ENCODE data around the gene TACC3.

The TACC3 gene

DNA sequence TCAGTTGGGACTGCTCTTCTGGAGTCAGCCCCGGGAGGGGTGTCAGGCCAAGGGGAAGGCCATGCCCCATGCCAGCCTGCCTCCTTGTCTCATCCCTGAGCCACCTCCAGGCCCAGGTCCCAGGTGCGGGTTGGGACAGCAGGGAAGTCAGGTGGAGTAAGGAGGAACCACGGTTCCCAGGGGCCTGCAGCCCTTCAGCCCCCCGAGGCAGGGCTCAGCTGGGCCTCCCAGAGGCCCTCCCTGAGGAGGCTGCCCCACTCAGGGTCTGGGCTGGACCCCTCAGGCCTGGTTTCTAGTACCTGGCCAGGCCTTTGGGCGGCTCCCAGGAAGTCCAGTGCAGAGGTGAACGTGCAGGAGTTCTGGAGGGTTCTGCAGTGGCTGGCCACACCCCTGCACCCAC, 48.4 kb downstream of the TACC3 start:
- H3K27ac ChIP-seq: peak overlapping the region; percentile 81
- DNase-seq (ENCODE audit: low spot score): no peak
- CTCF ChIA-PET: interaction anchor here (0.6 kb wide), 1 partner anchor 379 kb away, joined by 5 read pairs; no protein-coding TSS in a partner anchor
- TF ChIP-seq, protein P1, sequence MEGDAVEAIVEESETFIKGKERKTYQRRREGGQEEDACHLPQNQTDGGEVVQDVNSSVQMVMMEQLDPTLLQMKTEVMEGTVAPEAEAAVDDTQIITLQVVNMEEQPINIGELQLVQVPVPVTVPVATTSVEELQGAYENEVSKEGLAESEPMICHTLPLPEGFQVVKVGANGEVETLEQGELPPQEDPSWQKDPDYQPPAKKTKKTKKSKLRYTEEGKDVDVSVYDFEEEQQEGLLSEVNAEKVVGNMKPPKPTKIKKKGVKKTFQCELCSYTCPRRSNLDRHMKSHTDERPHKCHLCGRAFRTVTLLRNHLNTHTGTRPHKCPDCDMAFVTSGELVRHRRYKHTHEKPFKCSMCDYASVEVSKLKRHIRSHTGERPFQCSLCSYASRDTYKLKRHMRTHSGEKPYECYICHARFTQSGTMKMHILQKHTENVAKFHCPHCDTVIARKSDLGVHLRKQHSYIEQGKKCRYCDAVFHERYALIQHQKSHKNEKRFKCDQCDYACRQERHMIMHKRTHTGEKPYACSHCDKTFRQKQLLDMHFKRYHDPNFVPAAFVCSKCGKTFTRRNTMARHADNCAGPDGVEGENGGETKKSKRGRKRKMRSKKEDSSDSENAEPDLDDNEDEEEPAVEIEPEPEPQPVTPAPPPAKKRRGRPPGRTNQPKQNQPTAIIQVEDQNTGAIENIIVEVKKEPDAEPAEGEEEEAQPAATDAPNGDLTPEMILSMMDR (conservative IDR thresholded peaks at IDR 0.05; ENCODE audit: low read depth): no peak
- POLR2A ChIA-PET (ENCODE audit: low non-redundant PET): no interaction called here

DNA sequence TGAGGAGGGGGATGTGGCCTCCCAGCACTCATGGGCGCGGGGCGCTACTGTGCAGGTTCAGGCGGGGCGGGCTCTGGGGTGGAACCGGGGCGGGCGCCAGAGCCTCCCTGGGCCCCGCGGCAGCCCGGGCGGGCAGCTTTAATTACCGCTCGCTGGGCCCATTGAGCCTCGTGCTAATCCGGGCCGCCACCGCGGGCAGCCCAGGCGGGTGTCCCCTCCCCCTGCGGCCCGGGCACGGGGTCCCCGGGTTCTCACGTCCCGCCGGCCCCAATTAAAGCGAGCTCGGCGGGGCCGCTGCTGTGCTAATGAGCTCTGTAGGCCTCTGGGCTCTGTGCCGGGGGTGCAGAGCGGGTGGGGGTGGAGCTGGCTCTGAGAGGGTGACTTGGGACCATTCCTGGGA, 48.9 kb downstream of the TACC3 start:
- no peak for DNase-seq (ENCODE audit: low spot score)
- peak overlapping the region; percentile 81; the same call in 1 of the 2 replicates for H3K27ac ChIP-seq
- TF ChIP-seq, protein P1 (conservative IDR thresholded peaks at IDR 0.05; ENCODE audit: low read depth): no peak
- POLR2A ChIA-PET (ENCODE audit: low non-redundant PET): no interaction called here
- CTCF ChIA-PET: interaction anchor here (0.6 kb wide), 1 partner anchor 379 kb away, joined by 5 read pairs; no protein-coding TSS in a partner anchor

DNA sequence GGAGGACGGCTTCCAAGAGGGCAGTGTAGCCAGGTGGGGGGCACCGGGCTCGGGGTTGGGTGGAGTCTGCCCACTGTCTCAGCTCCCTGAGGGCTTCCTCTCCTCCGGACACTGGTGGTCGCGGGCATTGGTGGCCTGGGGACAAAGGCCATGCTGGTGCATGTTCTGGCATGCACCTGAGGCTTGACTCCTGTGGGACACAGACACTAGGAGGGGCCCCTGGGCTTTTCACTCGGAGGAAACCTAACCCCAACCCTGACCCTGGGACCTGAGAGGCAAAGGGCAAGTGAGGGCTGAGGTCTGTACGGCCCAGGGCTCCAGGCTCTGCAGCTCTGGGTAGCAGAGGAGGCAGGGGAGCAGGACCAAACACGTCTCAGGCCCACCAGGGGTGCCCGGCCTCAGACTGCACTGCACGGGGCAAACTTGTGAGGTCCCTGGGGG, 49.5 kb downstream of the TACC3 start:
- peak overlapping the region; percentile 91; the same call in 1 of the 2 replicates for H3K27ac ChIP-seq
- ChIA-PET CTCF (no interaction called here), POLR2A (ENCODE audit: low non-redundant PET) (no interaction called here)
- TF ChIP-seq, protein P1 (conservative IDR thresholded peaks at IDR 0.05; ENCODE audit: low read depth): no peak
- DNase-seq (ENCODE audit: low spot score): no peak

DNA sequence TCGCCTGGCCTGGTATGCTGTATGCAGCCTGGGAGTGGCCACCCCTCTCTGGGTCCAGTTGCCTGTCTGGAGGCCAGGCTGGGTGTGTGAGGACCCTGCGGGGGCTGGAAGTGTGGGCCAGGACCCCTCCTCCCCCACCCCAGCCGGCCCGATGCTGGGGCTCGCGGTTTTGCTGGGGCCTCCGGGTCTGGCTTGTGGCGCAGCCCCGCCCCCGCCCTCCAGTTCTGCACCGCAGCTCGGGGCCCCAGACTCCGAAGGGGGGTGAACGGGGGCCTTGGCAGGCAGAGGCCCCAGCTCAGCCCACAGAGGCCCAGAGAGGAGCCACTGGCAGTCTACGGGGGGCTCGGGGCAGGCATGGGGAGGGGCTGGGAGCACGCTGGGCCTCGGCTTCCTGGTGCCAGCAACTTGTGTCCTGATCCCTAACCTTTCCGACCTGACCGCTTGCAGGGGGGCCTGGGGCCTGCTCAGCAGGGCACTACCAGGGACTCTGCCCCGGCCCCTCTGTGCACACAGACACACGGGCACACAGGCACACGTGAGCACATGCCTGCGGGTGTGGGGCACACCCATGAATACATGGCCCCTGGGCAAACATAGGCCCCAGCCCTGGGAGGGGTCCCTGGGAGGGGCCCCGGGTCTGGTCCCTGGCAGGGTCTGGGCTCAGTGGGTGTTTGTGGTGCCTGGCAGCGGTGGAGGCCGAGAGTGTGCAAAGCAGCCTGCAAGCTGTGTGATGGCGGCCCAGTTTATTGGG, 50.4 kb downstream of the TACC3 start:
- POLR2A ChIA-PET (ENCODE audit: low non-redundant PET): no interaction called here

DNA sequence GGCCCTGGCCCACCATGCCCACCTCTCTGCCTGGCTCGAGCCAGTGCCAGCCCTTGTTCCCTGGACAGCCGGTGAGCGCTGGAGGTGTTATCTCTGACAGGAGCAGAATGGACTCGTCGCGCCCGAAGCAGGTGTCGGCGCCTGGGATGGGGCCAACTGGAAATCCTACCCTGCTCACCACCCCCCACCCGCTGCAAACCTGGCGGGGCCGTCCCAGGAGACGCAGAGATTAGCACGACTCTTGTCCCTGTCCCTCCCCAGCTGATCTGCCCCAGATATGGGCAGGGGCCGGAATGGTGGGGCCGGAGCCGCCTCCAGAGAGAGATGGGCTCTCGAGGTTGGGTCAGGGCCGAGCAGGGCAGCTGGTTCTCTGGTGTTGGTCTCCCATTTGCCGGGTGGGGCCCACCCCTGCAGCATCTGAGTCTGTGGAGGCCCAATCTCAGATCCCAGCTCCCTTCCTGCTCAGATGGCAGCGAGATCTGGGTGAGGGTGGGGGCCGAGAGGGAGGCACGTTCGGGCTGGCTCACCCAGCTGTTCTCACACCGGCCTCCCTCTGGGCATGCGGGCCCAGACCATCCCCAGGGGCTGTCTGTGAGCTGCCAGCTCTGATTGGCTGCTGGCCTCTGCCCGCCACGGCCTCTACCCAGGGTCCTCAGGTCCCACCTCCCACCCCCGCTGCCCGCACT, 51.7 kb downstream of the TACC3 start:
- DNase-seq (ENCODE audit: low spot score): no peak
- TF ChIP-seq, protein P1 (conservative IDR thresholded peaks at IDR 0.05; ENCODE audit: low read depth): no peak
- ChIA-PET POLR2A (ENCODE audit: low non-redundant PET) (no interaction called here), CTCF (interaction anchor here (0.5 to 0.6 kb wide), 3 partner anchors 12 to 1932 kb away, joined by 3 to 6 read pairs (median 3); no protein-coding TSS in a partner anchor)
- H3K27ac ChIP-seq: peak overlapping the region; percentile 91

More for the DNA sequence above, 50.4 kb downstream of the TACC3 start:
- CTCF ChIA-PET: no interaction called here
- TF ChIP-seq, protein P1 (conservative IDR thresholded peaks at IDR 0.05; ENCODE audit: low read depth): no peak
- H3K27ac ChIP-seq: peak overlapping the region; percentile 91
- DNase-seq (ENCODE audit: low spot score): no peak

DNA sequence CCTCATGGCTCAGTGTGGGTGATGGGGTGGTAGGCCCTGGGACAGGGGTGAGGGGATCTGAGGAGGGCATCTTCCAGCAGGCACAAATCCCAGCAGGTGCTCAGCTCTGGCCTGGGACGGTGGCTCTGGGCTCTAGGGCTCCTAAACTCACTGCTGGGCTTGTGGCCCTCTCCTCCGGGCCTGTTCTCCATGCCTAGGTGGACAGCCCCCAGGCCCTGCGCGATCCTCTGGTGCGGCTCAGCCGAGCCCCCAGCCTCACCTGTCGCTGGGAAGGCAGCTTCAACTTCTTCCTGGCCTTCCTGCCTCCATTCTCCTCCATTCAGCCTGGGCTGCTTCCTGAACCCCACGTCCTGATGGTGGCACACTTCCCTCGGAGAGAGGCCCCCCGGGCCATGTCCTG, 52.4 kb downstream of the TACC3 start:
- TF ChIP-seq, protein P1 (conservative IDR thresholded peaks at IDR 0.05; ENCODE audit: low read depth): no peak
- ChIA-PET POLR2A (ENCODE audit: low non-redundant PET) (no interaction called here), CTCF (interaction anchor here (0.6 kb wide), 1 partner anchor 1932 kb away, joined by 3 read pairs; no protein-coding TSS in a partner anchor)
- DNase-seq (ENCODE audit: low spot score): no peak
- peak overlapping the region; percentile 91 for H3K27ac ChIP-seq

Measured in RWPE1 (cell line).